Left hindlimb (tissue), 1 donor: ENCODE results near the gene NOL8.
A peak's percentile ranks its signal among the peaks of the same experiment; 100 is the strongest.

ENCODE experiments used
- DNase-seq: peaks from one replicate; pipeline ENCODE4 v3.0.0-alpha.2; 2018

Gene NOL8

DNA sequence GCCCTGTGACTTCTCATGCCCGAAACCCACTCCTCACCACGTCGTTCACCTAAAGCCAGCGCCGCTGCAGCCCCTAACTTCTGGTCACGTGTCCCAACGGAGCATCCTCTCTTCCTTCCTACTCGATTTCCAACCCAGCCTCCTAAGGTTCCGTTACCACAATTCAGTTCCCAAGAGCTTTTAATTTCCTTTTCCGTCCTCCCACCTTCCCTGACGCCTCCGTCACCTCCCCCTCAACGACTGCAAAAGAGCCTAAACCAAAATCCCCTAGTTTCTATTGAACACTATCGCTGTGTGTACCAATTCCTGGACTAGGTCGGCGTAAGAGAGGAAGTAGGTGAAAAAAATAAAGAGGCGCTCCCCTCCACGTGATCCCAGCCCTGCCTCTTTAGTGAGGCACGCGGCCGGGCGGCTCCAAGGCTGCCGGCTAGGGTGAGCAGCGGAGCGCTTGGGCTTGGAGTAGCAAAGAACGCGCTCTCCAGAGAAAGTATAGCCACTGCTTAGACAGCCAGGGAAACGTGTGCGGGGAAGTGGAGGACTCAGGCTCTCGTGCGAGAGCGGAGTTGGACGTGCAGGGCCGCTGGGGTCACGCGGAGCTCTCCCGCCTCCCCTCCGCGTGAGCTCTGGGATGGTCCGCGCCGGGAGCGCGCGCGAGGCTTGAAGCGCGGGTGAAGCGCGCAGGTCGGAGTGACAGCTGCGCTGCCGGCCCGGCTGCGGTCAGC lies at the start of gene NOL8, which contains the start of gene CENPP:
Gene NOL8, minus strand, starts transcription at position 82 of the 722 bp plus-strand sequence. CDS start 1,189 bp downstream, outside the sequence.
Gene CENPP, plus strand, starts transcription at position 685 of the 722 bp plus-strand sequence.
- DNase-seq, result peak; percentile 91

GRCh38 chr9:92373167-92373566 lies 48.0 kb upstream of the NOL8 start:
- DNase-seq, result no peak

- no peak for DNase-seq
These were observed 43.9 kb upstream of the NOL8 start for GRCh38 chr9:92369075-92369474.

DNA sequence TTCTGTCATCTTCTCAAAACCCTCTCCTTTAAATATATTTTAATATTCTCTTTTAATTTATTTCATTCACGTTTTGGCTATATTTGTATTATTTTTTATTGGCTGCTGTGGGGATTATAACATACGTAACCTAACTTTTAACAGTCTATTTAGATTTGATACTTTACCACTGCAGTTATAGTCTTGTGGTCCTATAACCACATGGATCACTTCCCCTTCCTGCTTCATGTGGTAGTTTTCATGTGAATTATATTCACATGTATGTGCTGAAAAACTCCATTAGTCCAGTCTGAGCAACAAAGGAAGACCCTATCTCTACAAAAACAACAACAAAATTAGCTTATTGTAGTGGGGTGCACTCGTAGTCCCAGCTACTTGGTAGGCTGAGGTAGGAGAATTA lies 34.9 kb upstream of the NOL8 start:
- no peak for DNase-seq

DNA sequence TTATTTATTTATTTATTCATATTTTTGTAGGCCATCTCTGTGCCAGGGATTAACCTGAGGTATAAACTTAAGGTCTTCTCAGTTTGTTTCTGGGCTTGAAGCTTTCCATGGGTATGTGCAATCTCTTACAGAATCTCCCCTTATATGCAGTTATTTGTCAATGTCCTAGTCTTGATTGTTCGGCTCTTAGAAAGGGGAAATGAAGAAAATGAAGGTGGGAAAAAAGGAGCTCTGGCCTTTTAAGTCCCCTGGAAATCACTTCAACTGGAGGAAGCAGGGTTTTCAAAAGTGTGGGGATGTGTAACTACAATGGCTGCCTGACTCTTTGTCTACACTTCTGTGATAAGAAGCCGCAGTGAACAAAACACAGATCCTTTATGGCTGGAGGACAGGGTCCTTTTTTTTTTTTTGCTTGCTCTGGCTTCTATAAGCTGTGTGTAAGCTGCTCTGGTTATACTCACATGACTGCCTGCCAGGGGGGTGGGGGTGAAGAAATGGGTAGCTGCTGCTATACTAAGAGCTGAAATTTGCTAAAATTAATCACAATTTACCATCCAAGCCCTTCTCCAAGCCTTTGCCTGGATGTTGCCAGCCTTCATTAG lies 34.3 kb upstream of the NOL8 start:
- DNase-seq, result peak; percentile 77

GRCh38 chr9:92353051-92353450 lies 27.9 kb upstream of the NOL8 start:
- no peak for DNase-seq

DNA sequence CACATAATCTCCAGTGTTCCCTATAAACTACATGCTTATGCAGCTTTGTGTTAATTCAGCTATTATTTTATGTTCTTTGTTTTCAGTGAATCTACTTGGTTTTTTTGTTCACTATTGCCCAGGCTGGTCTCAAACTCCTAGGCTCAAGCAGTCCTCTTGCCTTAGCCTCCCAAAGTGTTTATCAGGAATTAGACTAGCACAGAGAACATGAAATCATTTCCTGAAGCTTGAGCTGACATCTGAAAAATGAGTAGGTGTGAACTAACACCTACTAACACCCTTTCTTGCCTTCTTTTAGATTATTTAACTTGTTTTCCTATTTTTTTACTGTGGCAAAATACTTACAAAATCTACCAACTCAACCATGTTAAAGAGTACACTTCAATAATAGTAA lies 25.6 kb upstream of the NOL8 start:
- no peak for DNase-seq

GRCh38 chr9:92349771-92350739 lies 24.9 kb upstream of the NOL8 start:
- peak; percentile 37 for DNase-seq

- no peak for DNase-seq
These were observed 20.4 kb upstream of the NOL8 start for GRCh38 chr9:92345582-92345981.

- no peak for DNase-seq
These were observed 17.8 kb upstream of the NOL8 start for GRCh38 chr9:92342825-92343488.

- DNase-seq, result no peak
These were observed 16.4 kb upstream of the NOL8 start for GRCh38 chr9:92341578-92341977.

DNA sequence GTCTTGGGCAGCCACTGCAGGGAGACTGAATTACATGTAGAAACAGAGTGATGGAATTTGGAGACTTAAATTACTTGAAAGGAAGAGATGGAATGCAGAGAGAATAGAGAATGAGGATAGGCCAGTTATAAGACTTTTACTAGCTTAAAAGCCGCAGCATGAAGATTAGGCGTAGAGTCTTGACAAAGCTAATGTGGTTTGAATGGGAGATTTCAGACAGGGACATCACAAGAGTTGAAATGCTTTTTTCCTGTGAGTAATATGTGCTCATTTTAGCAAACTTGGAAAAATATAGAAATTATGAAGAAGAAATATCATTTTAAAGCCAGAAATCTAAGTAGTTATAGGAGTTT lies 8.1 kb upstream of the NOL8 start:
- DNase-seq, result no peak

GRCh38 chr9:92332577-92333281 lies 7.6 kb upstream of the NOL8 start:
- DNase-seq, result no peak

GRCh38 chr9:92328225-92328624 lies 3.1 kb upstream of the NOL8 start:
- DNase-seq, result no peak

DNA sequence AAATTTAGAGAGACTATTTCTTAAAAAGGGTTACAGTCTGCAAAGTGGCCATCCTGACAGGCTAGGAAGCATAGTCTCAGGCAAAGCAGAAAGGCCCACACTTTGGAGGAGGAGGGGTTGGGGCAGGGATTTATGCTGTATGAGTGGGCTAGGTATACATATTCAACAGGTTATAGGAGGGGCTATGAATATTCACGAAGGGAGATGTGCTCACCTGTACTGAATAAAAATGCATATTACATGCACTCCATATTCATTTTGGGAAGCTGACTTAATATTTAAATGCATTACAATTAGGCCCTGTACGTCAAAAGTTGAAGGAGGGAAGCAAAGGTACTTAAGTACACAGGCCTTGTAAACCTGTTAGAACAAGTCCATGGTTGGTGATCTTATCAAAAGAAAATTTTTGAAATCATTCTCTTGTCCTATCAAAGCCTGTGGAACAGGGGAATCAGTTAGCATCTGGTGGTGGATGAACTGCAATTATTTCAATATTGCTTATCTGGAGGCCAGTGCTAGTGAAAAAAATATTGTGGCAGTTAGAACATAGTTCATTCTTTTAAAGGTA lies 2.2 kb upstream of the NOL8 start:
- no peak for DNase-seq

- DNase-seq, result no peak
These were observed 896 bp upstream of the NOL8 start for GRCh38 chr9:92325991-92326500.

DNA sequence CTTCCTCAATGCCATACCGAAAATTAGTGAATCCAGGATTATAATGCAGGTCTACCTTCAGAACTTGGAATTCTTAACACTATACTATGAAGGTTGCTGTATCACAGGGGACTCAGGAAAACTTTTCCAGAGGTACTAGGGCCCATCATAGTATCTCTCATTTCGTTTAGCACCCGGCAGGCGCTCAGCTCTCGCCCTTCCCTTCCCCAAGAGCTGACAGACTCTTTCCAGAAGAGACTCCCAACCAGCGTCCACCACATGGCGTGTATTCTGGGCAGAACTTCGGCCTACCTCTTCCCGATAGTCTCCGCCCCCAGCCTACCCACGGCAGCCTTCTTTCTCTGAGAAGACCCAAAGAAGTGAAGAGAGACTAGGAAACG lies 271 bp downstream of the NOL8 start:
- DNase-seq, result no peak

DNA sequence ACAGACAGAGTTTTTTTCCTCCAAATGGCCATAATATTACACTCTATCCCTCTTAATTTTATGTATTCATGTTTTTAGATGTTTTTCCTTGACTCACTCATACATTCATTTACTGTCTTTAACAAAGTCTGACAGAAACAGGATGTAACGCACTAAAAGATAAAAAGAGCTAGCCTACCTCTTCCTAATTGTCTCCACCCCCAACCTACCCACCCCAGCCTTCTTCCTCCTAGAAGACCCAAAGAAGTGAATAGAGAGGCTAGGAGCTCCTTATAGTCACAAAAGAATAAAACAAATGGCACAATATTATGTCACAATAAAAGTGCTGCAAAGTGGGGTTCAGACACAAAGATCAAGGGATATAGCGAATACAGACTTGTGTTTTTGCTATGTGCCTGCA lies 719 bp downstream of the NOL8 start:
- DNase-seq, result no peak

DNA sequence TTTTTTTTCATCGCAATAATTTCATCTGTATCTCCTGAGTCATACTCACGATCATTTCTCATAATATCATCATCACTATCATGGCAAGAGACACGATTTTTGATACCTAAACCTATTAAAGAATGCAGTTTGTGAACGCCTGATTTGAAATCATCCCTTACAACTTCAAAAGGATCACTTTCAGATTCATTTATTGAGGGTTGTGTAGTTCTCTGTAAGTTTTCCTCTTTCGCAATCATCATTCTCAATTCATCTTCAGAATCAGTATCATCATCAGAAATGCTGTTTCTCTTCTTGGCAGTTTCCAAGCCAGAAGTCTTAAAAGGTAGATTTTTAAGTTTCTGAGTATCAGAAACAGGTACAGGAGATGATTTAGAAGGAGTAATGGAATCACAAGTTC lies 9.7 kb downstream of the NOL8 start:
- no peak for DNase-seq

GRCh38 chr9:92313624-92314012 lies 11.5 kb downstream of the NOL8 start:
- no peak for DNase-seq

- no peak for DNase-seq
These were observed 12.1 kb downstream of the NOL8 start for GRCh38 chr9:92312887-92313623.
